Activated B cell treated with CpG ODN at 0.5 μM for 24 hours (primary cell): Measurements from ENCODE around the gene CASTOR1. TPM values are rescaled to one million over a fixed set of nuclear protein-coding genes. Genes with fewer than 3 reads are reported as not detected.

Source experiments
- ATAC-seq: fragments of 200-7000 bp; cut with Tn5 transposase; one replicate; pipeline ENCODE4 v1.10.0; 2021; ENCODE audit warnings: low read depth, mild to moderate bottlenecking, moderate library complexity
- CTCF ChIA-PET: fragments of 350-600 bp; sonication (Branson Sonifier 250); formaldehyde crosslinking; loops from one replicate; lab custom pipeline; 2021; ENCODE audit warnings: antibody characterized with exemption; lab: Charles Lee
- POLR2A ChIA-PET: fragments of 350-600 bp; sonication (Branson Sonifier 250); formaldehyde crosslinking; loops from one replicate; lab custom pipeline; 2021; ENCODE audit warnings: antibody characterized with exemption; lab: Charles Lee
- DNase-seq: peaks from one replicate; pipeline ENCODE4 v3.0.0; 2022
- H3K27ac Mint-ChIP-seq: one replicate; pipeline ENCODE4 v1.8.0; 2020; ENCODE audit warnings: mixed read lengths
- H3K27me3 Mint-ChIP-seq: one replicate; pipeline ENCODE4 v1.8.0; 2021; ENCODE audit warnings: mixed read lengths
- H3K36me3 Mint-ChIP-seq: one replicate; pipeline ENCODE4 v1.8.0; 2021; ENCODE audit warnings: low read depth, mixed read lengths
- H3K4me1 Mint-ChIP-seq: one replicate; pipeline ENCODE4 v1.8.0; 2021; ENCODE audit warnings: mixed read lengths
- H3K4me3 Mint-ChIP-seq: one replicate; pipeline ENCODE4 v1.8.0; 2020; ENCODE audit warnings: mild to moderate bottlenecking, mixed read lengths
- H3K9me3 Mint-ChIP-seq: one replicate; pipeline ENCODE4 v1.8.0; 2020; ENCODE audit warnings: mixed read lengths
- CTCF ChIP-seq: fragments of 200-600 bp; IDR thresholded peaks from one replicate; pipeline ENCODE4 v1.8.0; 2022; ENCODE audit warnings: antibody characterized with exemption, mild to moderate bottlenecking
- intact Hi-C: fragments of 100-400 bp; cut with micrococcal nuclease; formaldehyde crosslinking; loops from one replicate; pipeline ENCODE4 v1.15.1; 2024
- total RNA-seq: library from RNA; stranded (reverse); gene quantifications from 2 replicates; pipeline ENCODE4 v1.2.3, GENCODE V29; 2022

The CASTOR1 gene
- total RNA-seq, 1 donor from 2014 or later = 2.4 TPM

GRCh38 chr22:30321461-30321860 lies 32.2 kb upstream of the CASTOR1 start:
- H3K36me3 Mint-ChIP-seq = peaks cover 31% of the 10 kb centered on the region
- H3K9me3 Mint-ChIP-seq = no peaks in the 10 kb centered on the region
- no peak for TF ChIP-seq CTCF
- no peak overlapping the region for H3K27ac Mint-ChIP-seq
- POLR2A ChIA-PET = no interaction called here
- CTCF ChIA-PET = interaction anchor here (2.3 kb wide), 1 partner anchor 33 kb away, joined by 11 read pairs; no protein-coding TSS in a partner anchor
- no peaks in the 10 kb centered on the region for H3K27me3 Mint-ChIP-seq
- H3K4me3 Mint-ChIP-seq = no peak overlapping the region
- peaks cover 70% of the 10 kb centered on the region for H3K4me1 Mint-ChIP-seq
- no peak for ATAC-seq
- intact Hi-C loops = no loop called here
- DNase-seq = no peak

- H3K4me3 Mint-ChIP-seq = no peak overlapping the region
- peaks cover 31% of the 10 kb centered on the region for H3K36me3 Mint-ChIP-seq
- intact Hi-C loops = no loop called here
- H3K27me3 Mint-ChIP-seq = no peaks in the 10 kb centered on the region
- DNase-seq (no peak), ATAC-seq (no peak)
- POLR2A ChIA-PET = no interaction called here
- no peaks in the 10 kb centered on the region for H3K9me3 Mint-ChIP-seq
- CTCF ChIA-PET = no interaction called here
- H3K4me1 Mint-ChIP-seq = peaks cover 70% of the 10 kb centered on the region
- no peak overlapping the region for H3K27ac Mint-ChIP-seq
- TF ChIP-seq CTCF = no peak
These were observed 30.8 kb upstream of the CASTOR1 start for GRCh38 chr22:30320021-30320556.

GRCh38 chr22:30318799-30319419 lies 29.6 kb upstream of the CASTOR1 start:
- H3K27ac Mint-ChIP-seq = peak overlapping the region; percentile 3
- H3K27me3 Mint-ChIP-seq = no peaks in the 10 kb centered on the region
- no peak for TF ChIP-seq CTCF
- H3K9me3 Mint-ChIP-seq = no peaks in the 10 kb centered on the region
- H3K4me3 Mint-ChIP-seq = no peak overlapping the region
- ChIA-PET CTCF (no interaction called here), POLR2A (no interaction called here)
- H3K36me3 Mint-ChIP-seq = peaks cover 31% of the 10 kb centered on the region
- intact Hi-C loops = no loop called here
- ATAC-seq (no peak), DNase-seq (no peak)
- H3K4me1 Mint-ChIP-seq = peaks cover 70% of the 10 kb centered on the region

GRCh38 chr22:30317778-30318177 lies 28.5 kb upstream of the CASTOR1 start:
- no peaks in the 10 kb centered on the region for H3K27me3 Mint-ChIP-seq
- ChIA-PET POLR2A (no interaction called here), CTCF (interaction anchor here (1.0 to 1.6 kb wide), 2 partner anchors 15 to 30 kb away, joined by 4 read pairs; no protein-coding TSS in a partner anchor)
- peaks cover 70% of the 10 kb centered on the region for H3K4me1 Mint-ChIP-seq
- TF ChIP-seq CTCF = no peak
- H3K36me3 Mint-ChIP-seq = peaks cover 30% of the 10 kb centered on the region
- DNase-seq (no peak), ATAC-seq (no peak)
- no peak overlapping the region for H3K27ac Mint-ChIP-seq
- intact Hi-C loops = no loop called here
- H3K4me3 Mint-ChIP-seq = no peak overlapping the region
- no peaks in the 10 kb centered on the region for H3K9me3 Mint-ChIP-seq

GRCh38 chr22:30315962-30316576 lies 26.8 kb upstream of the CASTOR1 start:
- ATAC-seq (no peak), DNase-seq (no peak)
- ChIA-PET POLR2A (interaction anchor here (0.7 to 2.6 kb wide), 4 partner anchors 10 to 40 kb away, joined by 3 to 12 read pairs (median 7); partner anchors contain the start of genes CCDC157, SF3A1 and TBC1D10A), CTCF (no interaction called here)
- Mint-ChIP-seq H3K27ac (peak overlapping the region; percentile 67), H3K4me3 (no peak overlapping the region), H3K36me3 (peaks cover 28% of the 10 kb centered on the region), H3K27me3 (no peaks in the 10 kb centered on the region), H3K4me1 (peaks cover 81% of the 10 kb centered on the region), H3K9me3 (no peaks in the 10 kb centered on the region)
- intact Hi-C loops = no loop called here
- no peak for TF ChIP-seq CTCF
